ENCODE measurements around the gene TMEM164. TPM values are rescaled to one million over a fixed set of nuclear protein-coding genes. Genes with fewer than 3 reads are reported as not detected.
"Not testable (repeated sequence)": the region's sequence is repeated elsewhere in the genome, so short reads cannot be mapped to it uniquely, and the experiment has no call there.

TMEM164 gene
- total RNA-seq, 1 experiment from 2014 or later: 26.2 TPM

DNA sequence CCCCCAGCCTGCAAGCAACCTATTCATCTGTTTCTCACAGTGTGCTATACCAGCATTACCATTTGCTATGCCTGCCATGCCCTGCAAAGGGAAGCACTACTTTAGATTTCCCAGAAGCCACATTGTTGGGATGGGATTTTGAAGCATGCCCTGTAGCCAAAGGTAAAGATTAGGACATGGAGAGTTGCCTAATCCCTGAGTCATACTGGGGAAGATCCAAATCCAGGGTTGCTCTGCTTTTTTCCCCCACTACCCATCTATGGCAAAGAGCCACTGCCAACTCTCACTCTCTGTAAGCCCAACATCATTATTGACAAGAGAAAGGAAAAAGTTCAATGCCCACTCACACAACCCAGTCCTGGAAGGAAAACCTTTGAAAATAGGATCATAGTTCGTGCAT, 36.7 kb upstream of the TMEM164 start:
- CTCF ChIA-PET: no interaction called here
- Histone ChIP-seq H3K9me3 (no peaks in the 10 kb centered on the region), H3K27me3 (replicated peaks; ENCODE audit: control insufficient read depth, insufficient read depth, low read length) (no peaks in the 10 kb centered on the region), H3K36me3 (ENCODE audit: control insufficient read depth, insufficient read depth, low read length) (no peaks in the 10 kb centered on the region), H3K4me1 (no peaks in the 10 kb centered on the region), H3K4me3 (ENCODE audit: low read depth, low read length) (no peak overlapping the region)
- Mint-ChIP-seq H3K4me3 (ENCODE audit: unreplicated experiment) (no peak overlapping the region), H3K27me3 (ENCODE audit: insufficient read depth, unreplicated experiment) (no peaks in the 10 kb centered on the region), H3K9me3 (ENCODE audit: unreplicated experiment) (no peaks in the 10 kb centered on the region), H3K27ac (ENCODE audit: unreplicated experiment) (no peak overlapping the region), H3K4me1 (ENCODE audit: low read depth, unreplicated experiment) (no peaks in the 10 kb centered on the region), H3K36me3 (ENCODE audit: insufficient read depth, unreplicated experiment) (no peaks in the 10 kb centered on the region)
- TF ChIP-seq, protein P1, sequence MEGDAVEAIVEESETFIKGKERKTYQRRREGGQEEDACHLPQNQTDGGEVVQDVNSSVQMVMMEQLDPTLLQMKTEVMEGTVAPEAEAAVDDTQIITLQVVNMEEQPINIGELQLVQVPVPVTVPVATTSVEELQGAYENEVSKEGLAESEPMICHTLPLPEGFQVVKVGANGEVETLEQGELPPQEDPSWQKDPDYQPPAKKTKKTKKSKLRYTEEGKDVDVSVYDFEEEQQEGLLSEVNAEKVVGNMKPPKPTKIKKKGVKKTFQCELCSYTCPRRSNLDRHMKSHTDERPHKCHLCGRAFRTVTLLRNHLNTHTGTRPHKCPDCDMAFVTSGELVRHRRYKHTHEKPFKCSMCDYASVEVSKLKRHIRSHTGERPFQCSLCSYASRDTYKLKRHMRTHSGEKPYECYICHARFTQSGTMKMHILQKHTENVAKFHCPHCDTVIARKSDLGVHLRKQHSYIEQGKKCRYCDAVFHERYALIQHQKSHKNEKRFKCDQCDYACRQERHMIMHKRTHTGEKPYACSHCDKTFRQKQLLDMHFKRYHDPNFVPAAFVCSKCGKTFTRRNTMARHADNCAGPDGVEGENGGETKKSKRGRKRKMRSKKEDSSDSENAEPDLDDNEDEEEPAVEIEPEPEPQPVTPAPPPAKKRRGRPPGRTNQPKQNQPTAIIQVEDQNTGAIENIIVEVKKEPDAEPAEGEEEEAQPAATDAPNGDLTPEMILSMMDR (IDR thresholded peaks at IDR 0.05; ENCODE audit: insufficient read depth in 1 of 2, low read depth in 1 of 2, low read length in 1 of 2, severe bottlenecking in 1 of 2, unreplicated experiment in 1 of 2): no peak
- DNase-seq: no peak
- POLR2A ChIA-PET: no interaction called here
- intact Hi-C loops (cut with micrococcal nuclease; ENCODE audit: unreplicated experiment): no loop called here
- no TSS peak for BruUV-seq (replicated peaks)

- no peaks in the 10 kb centered on the region for H3K9me3 Mint-ChIP-seq (ENCODE audit: unreplicated experiment)
- H3K4me3 Mint-ChIP-seq (ENCODE audit: unreplicated experiment): no peak overlapping the region
- H3K36me3 Mint-ChIP-seq (ENCODE audit: insufficient read depth, unreplicated experiment): no peaks in the 10 kb centered on the region
- Histone ChIP-seq H3K4me1 (no peaks in the 10 kb centered on the region), H3K4me3 (ENCODE audit: low read depth, low read length) (no peak overlapping the region), H3K9me3 (no peaks in the 10 kb centered on the region), H3K36me3 (ENCODE audit: control insufficient read depth, insufficient read depth, low read length) (no peaks in the 10 kb centered on the region), H3K27me3 (replicated peaks; ENCODE audit: control insufficient read depth, insufficient read depth, low read length) (no peaks in the 10 kb centered on the region)
- H3K27ac Mint-ChIP-seq (ENCODE audit: unreplicated experiment): no peak overlapping the region
- no peaks in the 10 kb centered on the region for H3K27me3 Mint-ChIP-seq (ENCODE audit: insufficient read depth, unreplicated experiment)
- BruUV-seq (replicated peaks): no TSS peak
- TF ChIP-seq, protein P1 (IDR thresholded peaks at IDR 0.05; ENCODE audit: insufficient read depth in 1 of 2, low read depth in 1 of 2, low read length in 1 of 2, severe bottlenecking in 1 of 2, unreplicated experiment in 1 of 2): no peak
- ChIA-PET POLR2A (no interaction called here), CTCF (no interaction called here)
- no peaks in the 10 kb centered on the region for H3K4me1 Mint-ChIP-seq (ENCODE audit: low read depth, unreplicated experiment)
- intact Hi-C loops (cut with micrococcal nuclease; ENCODE audit: unreplicated experiment): no loop called here
- DNase-seq: no peak
Measured at GRCh38 chrX:109967156-109967555, 35.8 kb upstream of the TMEM164 start.

DNA sequence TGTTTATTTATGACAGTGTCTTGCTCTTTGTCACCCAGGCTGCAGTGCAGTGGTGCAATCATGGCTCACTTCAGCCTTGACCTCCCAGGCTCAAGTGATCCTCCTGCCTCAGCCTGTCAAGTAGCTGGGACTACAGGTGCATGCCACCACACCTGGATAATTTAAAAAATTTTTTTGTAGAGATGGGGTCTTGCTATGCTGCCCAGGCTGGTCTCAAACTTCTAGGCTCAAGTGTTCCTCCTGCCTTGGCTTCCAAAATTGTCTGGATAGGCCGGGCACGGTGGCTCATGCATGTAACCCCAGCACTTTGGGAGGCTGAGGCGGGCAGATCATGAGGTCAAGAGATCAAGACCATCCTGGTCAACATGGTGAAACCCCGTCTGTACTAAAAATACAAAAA, 32.1 kb upstream of the TMEM164 start:
- BruUV-seq (replicated peaks); H3K36me3 ChIP-seq (ENCODE audit: control insufficient read depth, insufficient read depth, low read length); H3K27me3 Mint-ChIP-seq (ENCODE audit: insufficient read depth, unreplicated experiment); DNase-seq; H3K4me3 Mint-ChIP-seq (ENCODE audit: unreplicated experiment); H3K4me1 ChIP-seq; H3K4me1 Mint-ChIP-seq (ENCODE audit: low read depth, unreplicated experiment); intact Hi-C loops (cut with micrococcal nuclease; ENCODE audit: unreplicated experiment); H3K27ac Mint-ChIP-seq (ENCODE audit: unreplicated experiment); H3K4me3 ChIP-seq (ENCODE audit: low read depth, low read length); H3K9me3 Mint-ChIP-seq (ENCODE audit: unreplicated experiment); H3K27me3 ChIP-seq (replicated peaks; ENCODE audit: control insufficient read depth, insufficient read depth, low read length); POLR2A ChIA-PET; H3K36me3 Mint-ChIP-seq (ENCODE audit: insufficient read depth, unreplicated experiment); CTCF ChIA-PET; H3K9me3 ChIP-seq: not testable (repeated sequence)
